ENCODE measurements around the gene HOXA11.

Gene HOXA11

DNA sequence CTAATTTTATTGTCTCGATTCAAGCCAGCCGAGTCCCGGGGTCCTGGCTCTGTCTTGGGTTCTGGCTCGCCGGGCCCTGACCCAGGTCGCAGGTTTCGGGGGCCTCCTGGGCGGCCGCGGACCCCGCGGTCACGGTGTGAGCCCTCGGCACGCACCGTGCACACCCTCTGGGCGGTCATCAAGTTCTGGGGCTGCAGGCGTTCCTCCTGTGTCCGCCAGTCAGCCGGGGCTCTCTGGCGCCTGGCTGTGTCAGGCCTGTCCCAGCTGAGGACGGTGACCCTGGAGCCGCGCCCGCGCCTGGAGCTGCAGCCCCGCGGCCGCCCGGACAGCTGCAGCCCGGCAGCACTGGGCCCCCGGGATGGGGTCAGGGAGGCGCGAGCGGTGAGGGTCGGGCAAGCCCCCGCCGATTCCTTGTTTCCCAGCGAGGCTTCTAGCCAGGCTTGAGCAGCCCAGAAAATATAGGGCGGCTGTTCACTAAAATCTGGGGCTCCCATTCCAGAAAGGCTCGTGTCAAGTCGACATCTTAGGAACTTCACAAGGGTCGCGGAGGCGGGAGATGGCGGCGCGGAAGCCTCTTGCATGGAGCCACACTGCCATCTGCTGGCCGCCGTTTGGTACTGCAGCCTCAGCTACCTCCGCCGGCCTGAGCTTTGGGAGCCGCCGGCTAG is 24.4 kb downstream of the HOXA11 start:
- peaks cover 58 to 84% of the 10 kb centered on the region in 2 donors for H3K27me3 Mint-ChIP-seq
- peak overlapping the region; percentile 82 to 87 for H3K4me3 Mint-ChIP-seq
- ATAC-seq (replicated peaks) (peak; percentile 71 to 74), DNase-seq (peak; percentile 72)
- peaks cover 2 to 8% of the 10 kb centered on the region in 2 donors for H3K36me3 Mint-ChIP-seq
- peaks cover 0 to 2% of the 10 kb centered on the region in 2 donors for H3K9me3 Mint-ChIP-seq
- peak overlapping the region; percentile 72 for H3K27ac Mint-ChIP-seq
- H3K4me1 Mint-ChIP-seq: peaks cover 25 to 59% of the 10 kb centered on the region in 2 donors

DNA sequence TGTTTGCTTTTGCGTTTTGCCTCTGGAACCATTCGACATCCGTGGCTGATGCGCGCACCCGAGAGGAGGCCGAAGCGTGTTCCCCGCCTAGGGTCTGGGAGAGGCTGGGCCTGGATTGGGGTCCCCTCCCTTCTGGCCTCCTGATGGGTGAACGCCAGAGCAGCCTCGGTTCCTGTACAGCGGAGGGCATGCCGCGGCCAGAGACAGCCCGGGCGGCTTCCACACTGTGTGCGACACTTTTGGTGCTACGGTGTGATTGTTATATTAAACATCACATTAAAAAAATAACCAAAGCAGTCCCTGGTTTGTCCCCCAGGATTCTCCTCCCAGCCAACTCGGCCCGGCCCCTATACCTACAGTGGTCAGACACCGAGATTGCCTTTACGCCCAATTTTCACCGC is 24.9 kb downstream of the HOXA11 start:
- peaks cover 0 to 2% of the 10 kb centered on the region in 2 donors for H3K9me3 Mint-ChIP-seq
- peaks cover 27 to 60% of the 10 kb centered on the region in 2 donors for H3K4me1 Mint-ChIP-seq
- DNase-seq (no peak), ATAC-seq (replicated peaks) (peak; percentile 23 to 32)
- H3K27ac Mint-ChIP-seq: peak overlapping the region; percentile 67
- peaks cover 61 to 87% of the 10 kb centered on the region in 2 donors for H3K27me3 Mint-ChIP-seq
- H3K4me3 Mint-ChIP-seq: peak overlapping the region; percentile 67 to 87
- H3K36me3 Mint-ChIP-seq: peaks cover 2 to 12% of the 10 kb centered on the region in 2 donors

DNA sequence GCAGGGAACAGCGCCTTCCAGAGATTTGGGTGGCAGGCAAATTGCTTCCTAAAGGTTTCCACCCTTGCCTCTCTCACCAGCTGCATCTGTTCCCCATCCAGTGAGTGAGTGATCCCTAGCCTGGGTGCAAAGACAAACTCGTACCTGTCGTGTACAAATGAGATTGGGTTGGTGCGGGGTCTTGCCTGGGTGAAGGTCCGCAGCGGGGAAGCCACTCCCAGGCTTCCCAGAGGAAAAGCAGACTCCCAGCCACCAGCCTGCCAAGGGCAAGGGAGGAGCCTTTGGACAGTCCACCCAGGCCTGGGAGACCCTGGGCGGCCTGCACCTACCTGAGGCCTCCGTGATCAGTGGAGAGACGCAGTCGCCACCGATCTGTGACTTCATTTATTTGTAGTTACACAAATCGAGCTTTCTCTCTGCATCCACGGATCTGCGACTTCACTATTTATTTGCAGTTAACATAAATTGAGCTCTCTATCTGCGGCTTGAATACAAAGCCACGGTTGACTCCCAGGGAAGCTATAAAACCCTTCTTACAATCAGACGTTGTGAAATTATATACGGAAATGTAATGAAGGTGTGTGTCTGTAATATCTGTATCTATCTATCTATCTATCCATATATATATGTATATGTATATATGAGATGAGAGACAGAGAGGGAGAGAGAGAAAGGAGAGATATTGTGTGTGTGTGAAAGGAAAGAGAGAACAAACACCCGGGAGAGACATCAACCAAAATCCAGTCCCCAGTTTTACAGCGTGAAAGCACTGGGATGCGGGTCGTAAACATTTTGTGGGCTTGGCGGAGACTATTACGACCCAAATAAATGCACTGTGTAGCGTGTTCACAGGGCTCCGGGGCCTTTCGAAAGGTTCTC is 25.5 kb downstream of the HOXA11 start:
- ATAC-seq (replicated peaks): no peak

DNA sequence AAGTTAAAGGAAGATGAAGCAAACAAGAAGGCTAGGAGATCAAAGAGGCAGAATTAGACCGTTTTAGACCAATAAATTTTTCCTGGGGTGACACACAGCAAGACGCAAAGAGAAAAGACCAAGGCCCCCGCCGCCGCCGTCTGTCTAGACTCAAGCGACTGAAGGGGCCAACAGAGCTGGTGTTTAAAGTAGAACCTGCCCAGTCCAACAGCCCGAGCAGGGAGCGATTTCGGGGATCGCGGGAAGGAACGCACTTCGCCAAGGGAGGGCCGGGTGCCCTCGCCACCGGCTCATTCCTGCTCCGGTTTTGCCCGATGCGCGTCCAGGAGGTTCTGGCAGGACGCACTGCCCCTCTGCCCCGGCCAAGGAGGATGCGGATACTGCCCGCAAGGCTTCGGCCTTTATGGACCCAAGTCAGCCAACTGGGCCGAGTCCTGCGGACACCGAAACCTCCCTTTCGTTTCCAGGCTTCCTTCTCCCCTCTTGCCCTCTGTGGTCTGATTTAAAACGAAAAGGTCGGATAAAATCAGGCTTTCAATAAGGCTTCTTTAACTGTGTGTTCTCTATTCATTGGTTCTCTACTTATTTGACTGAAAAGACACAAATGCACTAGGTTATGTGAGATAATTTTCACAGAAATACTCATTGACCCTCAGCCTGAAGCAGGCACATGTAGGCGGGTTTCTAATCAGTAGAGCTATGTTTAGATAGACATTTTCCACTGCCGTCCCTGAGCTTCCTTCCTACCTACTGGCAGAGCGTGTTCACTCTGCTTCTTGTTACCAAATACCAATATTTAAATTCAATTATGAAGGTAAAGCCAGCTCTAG is 26.4 kb downstream of the HOXA11 start:
- Mint-ChIP-seq H3K4me3 (peak overlapping the region; percentile 47 to 68), H3K27me3 (peaks cover 65 to 88% of the 10 kb centered on the region in 2 donors), H3K4me1 (peaks cover 25 to 62% of the 10 kb centered on the region in 2 donors), H3K27ac (peak overlapping the region; percentile 91), H3K36me3 (peaks cover 2 to 19% of the 10 kb centered on the region in 2 donors), H3K9me3 (peaks cover 2 to 3% of the 10 kb centered on the region in 2 donors)
- ATAC-seq (replicated peaks): no peak
- no peak for DNase-seq

More for the DNA sequence above, 25.5 kb downstream of the HOXA11 start:
- Mint-ChIP-seq H3K36me3 (peaks cover 2 to 17% of the 10 kb centered on the region in 2 donors), H3K4me1 (peaks cover 30 to 66% of the 10 kb centered on the region in 2 donors), H3K9me3 (peaks cover 2 to 3% of the 10 kb centered on the region in 2 donors), H3K4me3 (peak overlapping the region; percentile 43 to 60), H3K27me3 (peaks cover 64 to 88% of the 10 kb centered on the region in 2 donors), H3K27ac (peak overlapping the region; percentile 44)
- no peak for DNase-seq

DNA sequence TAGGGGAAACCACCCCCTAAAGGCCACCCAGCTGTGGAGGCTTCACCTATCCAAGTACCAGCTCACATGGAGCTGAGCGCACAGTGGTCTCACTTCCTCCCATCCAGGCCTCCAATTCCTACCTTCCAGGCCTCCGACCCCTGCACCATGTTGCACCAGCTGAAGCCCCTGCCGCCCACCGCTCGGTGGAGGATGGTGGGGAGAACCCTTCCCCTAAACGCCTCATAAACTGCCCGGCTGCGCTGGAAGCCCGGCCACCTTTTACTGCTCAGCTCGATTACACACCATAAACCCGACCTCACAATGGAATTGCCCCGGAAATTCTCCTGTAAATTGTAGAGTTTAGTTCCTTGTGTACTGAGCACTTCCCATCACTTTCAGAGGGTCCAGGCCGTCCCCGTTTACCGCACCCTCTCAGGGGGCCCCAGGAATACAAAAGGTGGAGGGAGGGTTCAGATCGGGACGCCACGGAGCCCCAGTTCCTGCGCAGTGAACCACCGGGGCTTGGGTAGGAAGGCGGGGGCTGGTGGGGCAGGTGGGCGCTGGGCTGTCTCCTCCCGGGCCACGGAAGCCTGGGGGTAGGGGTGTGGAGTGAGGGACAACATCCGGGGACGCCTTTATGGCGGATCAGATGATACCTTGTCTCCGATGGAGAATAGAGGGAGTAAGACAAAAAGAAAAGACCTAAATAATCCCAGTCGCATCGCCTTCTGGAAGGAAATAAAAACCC is 27.2 kb downstream of the HOXA11 start:
- H3K36me3 Mint-ChIP-seq: peaks cover 2 to 19% of the 10 kb centered on the region in 2 donors
- H3K4me1 Mint-ChIP-seq: peaks cover 23 to 59% of the 10 kb centered on the region in 2 donors
- ATAC-seq (replicated peaks) (no peak), DNase-seq (no peak)
- H3K9me3 Mint-ChIP-seq: peaks cover 2 to 3% of the 10 kb centered on the region in 2 donors
- H3K27me3 Mint-ChIP-seq: peaks cover 67 to 88% of the 10 kb centered on the region in 2 donors
- H3K27ac Mint-ChIP-seq: peak overlapping the region; percentile 91
- peak overlapping the region in 1 of 2 donors; percentile 68 for H3K4me3 Mint-ChIP-seq

DNA sequence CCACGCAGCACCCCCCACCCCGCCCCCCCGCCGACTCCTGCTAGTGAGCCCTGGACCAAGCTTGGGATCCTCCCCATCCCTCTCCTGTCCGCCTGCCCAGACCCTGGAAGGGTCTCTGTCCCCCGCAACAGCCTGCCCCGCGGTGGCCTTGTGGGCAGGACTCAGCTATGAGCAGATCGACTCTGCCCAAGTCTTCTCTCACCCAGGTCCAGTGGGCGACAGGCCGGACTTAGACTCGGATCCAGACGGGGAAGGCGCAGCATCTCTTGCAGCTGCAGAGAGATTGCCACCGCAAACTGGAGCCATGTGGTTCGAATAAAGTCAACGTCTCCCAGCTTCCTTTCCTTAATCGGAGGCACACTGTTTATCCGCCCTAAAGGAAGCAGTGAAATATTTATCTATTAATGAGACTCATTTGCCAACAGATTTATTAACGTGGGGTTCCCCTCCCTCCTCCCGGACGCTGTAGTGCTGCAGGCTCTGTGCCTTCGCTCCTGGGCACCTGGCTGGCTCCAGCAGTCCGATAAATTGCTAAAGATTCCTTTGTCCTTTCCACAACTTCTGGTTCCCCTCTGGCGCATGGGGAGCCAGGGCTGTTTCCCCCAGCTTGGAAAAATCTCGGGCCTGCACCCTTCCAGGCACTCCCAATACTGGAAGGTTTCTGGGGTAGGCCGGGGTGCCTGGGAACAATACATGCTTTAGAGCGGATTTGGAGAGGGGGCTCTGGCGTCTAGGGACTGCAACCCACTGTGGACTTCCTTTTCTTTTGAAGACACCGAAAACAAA is 27.9 kb downstream of the HOXA11 start:
- peaks cover 26 to 63% of the 10 kb centered on the region in 2 donors for H3K4me1 Mint-ChIP-seq
- peak overlapping the region; percentile 44 to 56 for H3K4me3 Mint-ChIP-seq
- peaks cover 68 to 87% of the 10 kb centered on the region in 2 donors for H3K27me3 Mint-ChIP-seq
- no peak for DNase-seq
- peaks cover 2 to 3% of the 10 kb centered on the region in 2 donors for H3K9me3 Mint-ChIP-seq
- peaks cover 2 to 19% of the 10 kb centered on the region in 2 donors for H3K36me3 Mint-ChIP-seq
- peak overlapping the region; percentile 91 for H3K27ac Mint-ChIP-seq
- ATAC-seq (replicated peaks): no peak

DNA sequence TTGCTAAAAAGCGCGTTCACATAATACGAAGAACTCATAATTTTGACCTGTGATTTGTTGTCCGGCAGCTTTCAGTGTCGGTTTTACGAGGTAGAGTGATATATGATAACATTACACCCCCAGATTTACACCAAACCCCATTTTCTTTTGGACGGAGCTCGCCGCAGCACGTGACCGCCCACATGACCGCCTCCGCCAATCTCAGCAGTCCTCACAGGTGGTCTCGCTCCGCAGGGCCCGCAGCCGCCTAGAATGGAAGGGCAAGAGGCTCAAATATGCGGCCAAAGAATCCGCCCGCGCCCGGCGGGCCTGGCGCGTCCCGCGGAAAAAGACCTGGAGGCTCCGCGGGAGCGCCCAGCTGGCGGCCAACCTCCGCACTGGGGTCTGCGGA is 28.5 kb downstream of the HOXA11 start, which contains the start of gene HOXA7:
Gene HOXA7 (minus strand): TSS at position 168 of the 391 bp plus-strand sequence. CDS start 130 bp downstream, at position 38.
- Mint-ChIP-seq H3K36me3 (peaks cover 2 to 19% of the 10 kb centered on the region in 2 donors), H3K27ac (peak within 1 kb of the TSS; percentile 91), H3K4me3 (peak within 1 kb of the TSS; percentile 56 to 68), H3K27me3 (peaks cover 68 to 87% of the 10 kb centered on the region in 2 donors), H3K4me1 (peaks cover 32 to 69% of the 10 kb centered on the region in 2 donors), H3K9me3 (peaks cover 3 to 4% of the 10 kb centered on the region in 2 donors)
- DNase-seq (no peak), ATAC-seq (replicated peaks) (no peak)

DNA sequence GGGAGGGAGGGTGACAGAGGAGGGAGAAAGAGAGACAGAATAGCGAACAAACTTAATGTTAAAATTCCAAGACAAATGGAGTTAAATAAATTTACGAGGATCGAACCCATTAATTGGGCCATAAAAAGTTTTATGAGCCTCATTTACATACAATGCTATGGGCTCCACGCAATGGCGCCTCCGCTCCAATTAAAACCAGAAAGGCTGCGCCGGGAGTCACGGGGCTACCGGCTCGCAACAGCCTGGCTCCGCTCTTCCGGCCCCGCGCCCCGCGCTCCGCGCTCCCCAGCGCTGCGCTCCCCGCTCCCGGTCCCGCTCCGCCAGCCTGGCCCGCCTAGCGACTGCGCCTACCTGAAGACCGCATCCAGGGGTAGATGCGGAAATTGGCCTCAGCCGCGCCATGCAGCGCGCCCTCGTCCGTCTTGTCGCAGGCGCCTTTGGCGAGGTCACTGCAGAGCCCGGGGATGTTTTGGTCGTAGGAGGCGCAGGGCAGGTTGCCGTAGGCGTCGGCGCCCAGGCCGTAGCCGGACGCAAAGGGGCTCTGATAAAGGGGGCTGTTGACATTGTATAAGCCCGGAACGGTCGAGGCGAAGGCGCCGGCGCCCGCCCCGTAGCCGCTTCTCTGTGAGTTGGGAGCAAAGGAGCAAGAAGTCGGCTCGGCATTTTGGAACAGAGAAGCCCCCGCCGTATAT is 29.1 kb downstream of the HOXA11 start:
- ATAC-seq (replicated peaks): no peak
- no peak for DNase-seq
- peaks cover 2 to 19% of the 10 kb centered on the region in 2 donors for H3K36me3 Mint-ChIP-seq
- peak overlapping the region; percentile 84 for H3K27ac Mint-ChIP-seq
- peaks cover 3 to 4% of the 10 kb centered on the region in 2 donors for H3K9me3 Mint-ChIP-seq
- peaks cover 34 to 71% of the 10 kb centered on the region in 2 donors for H3K4me1 Mint-ChIP-seq
- H3K4me3 Mint-ChIP-seq: peak overlapping the region; percentile 51 to 68
- H3K27me3 Mint-ChIP-seq: peaks cover 71 to 87% of the 10 kb centered on the region in 2 donors

DNA sequence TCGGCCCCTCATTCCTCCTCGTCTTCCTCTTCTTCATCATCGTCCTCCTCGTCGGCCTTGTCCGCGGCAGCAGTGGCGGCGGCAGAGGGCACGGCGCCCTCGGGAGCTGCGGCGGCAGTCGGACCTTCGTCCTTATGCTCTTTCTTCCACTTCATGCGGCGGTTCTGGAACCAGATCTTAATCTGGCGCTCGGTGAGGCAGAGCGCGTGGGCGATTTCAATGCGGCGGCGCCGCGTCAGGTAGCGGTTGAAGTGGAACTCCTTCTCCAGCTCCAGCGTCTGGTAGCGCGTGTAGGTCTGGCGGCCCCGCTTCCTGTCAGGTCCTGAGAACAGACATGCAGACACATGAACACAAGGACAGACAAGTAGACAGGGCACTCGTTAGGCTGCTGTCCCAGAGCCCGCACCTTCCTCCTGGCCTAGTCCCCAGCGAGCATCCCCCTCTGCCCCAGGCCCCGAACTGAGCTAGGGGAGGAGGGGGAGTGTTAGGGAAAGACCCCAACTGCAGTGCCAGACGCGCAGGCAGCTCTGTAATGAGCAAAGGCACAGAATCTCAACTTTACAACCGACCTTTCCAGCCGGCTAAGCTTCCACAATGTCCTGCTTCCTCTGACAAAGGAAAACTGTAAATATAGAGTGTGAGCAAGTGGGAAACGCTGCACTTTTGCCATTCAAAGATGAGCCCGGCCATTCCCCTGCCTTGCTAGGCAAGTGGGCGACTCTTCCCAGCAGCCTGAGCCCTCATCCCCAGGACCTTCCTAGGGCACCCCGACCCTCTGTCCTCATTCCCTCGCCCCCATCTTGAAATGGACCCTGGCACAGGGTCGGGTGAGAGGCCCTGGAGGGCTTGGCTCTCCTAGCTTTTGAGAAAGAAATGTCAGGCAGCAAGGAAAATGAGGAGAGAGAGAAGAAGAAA is 29.9 kb downstream of the HOXA11 start:
- Mint-ChIP-seq H3K4me3 (peak overlapping the region; percentile 51 to 68), H3K27me3 (peaks cover 77 to 94% of the 10 kb centered on the region in 2 donors), H3K36me3 (peaks cover 2 to 19% of the 10 kb centered on the region in 2 donors), H3K4me1 (peaks cover 38 to 72% of the 10 kb centered on the region in 2 donors), H3K9me3 (peaks cover 3 to 4% of the 10 kb centered on the region in 2 donors), H3K27ac (peak overlapping the region; percentile 91)
- DNase-seq (no peak), ATAC-seq (replicated peaks) (no peak)

DNA sequence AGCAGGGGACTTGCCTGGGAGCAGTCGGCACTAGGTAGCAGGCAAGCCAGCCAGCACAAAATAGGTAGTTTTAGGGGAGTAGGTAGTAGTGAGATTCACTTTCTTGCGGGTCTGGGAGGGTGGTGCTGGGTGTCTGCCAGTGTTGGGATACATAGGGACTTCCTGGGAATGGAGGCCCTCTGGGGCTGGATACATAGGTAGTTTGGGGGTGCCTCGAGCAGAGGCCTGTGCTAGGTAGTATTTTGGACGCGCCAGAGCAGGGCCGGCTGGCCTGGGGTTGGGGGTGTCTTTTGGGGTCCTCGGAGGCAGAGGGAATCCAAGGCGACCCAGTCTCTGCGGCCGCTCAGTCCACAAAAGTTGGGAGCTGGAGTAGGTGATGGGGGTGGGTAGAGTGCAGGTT is 30.7 kb downstream of the HOXA11 start:
- H3K4me1 Mint-ChIP-seq: peaks cover 37 to 69% of the 10 kb centered on the region in 2 donors
- ATAC-seq (replicated peaks): no peak
- DNase-seq: no peak
- peaks cover 72 to 93% of the 10 kb centered on the region in 2 donors for H3K27me3 Mint-ChIP-seq
- H3K36me3 Mint-ChIP-seq: peaks cover 2 to 19% of the 10 kb centered on the region in 2 donors
- peak overlapping the region; percentile 85 for H3K27ac Mint-ChIP-seq
- H3K4me3 Mint-ChIP-seq: peak overlapping the region in 1 of 2 donors; percentile 69
- H3K9me3 Mint-ChIP-seq: peaks cover 3 to 4% of the 10 kb centered on the region in 2 donors

DNA sequence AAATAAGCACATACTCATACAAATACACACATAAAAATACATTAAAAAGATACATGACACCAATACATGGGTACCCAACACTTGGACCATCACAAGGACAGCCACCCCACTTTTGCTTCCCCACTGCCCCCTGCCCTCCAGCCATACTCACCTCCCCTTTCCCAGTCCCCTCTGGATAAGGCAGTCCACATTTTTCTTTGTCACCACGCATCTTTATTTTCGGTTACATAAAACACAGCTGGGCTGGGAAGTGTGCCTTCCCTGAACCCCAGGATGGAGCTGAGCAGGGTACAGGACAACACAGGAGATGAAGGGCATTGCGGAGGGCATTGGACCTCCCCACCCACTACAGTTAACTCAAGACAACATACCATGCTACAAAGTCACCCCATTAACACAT is 31.5 kb downstream of the HOXA11 start:
- Mint-ChIP-seq H3K27ac (no peak overlapping the region), H3K36me3 (peaks cover 2 to 19% of the 10 kb centered on the region in 2 donors), H3K4me3 (no peak overlapping the region), H3K27me3 (peaks cover 66 to 93% of the 10 kb centered on the region in 2 donors), H3K4me1 (peaks cover 35 to 66% of the 10 kb centered on the region in 2 donors), H3K9me3 (peaks cover 3 to 4% of the 10 kb centered on the region in 2 donors)
- no peak for DNase-seq
- no peak for ATAC-seq (replicated peaks)
